WERI-Rb-1 (cell line): Measurements from ENCODE around the gene U2AF2.

Source experiments
- DNase-seq: peaks from one replicate; pipeline ENCODE4 v3.0.0-alpha.2; 2020
- H3K27ac ChIP-seq: fragments of 250-450 bp; sonication (Bioruptor Pico); 2 replicates; pipeline ENCODE4 v1.5.1; 2020; ENCODE audit warnings: mild to moderate bottlenecking, moderate library complexity
- H3K27me3 ChIP-seq: fragments of 250-450 bp; sonication (Bioruptor Pico); 2 replicates; pipeline ENCODE4 v1.5.1; 2021; ENCODE audit warnings: mild to moderate bottlenecking, low read depth, moderate library complexity; ENCODE audit not compliant: insufficient read depth, severe bottlenecking
- H3K36me3 ChIP-seq: fragments of 250-450 bp; sonication (Bioruptor Pico); 2 replicates; pipeline ENCODE4 v1.5.1; 2020; ENCODE audit warnings: mild to moderate bottlenecking, moderate library complexity
- H3K4me3 ChIP-seq: 2 replicates; pipeline ENCODE4 v1.5.1; 2011; ENCODE audit warnings: low read depth, mild to moderate bottlenecking, control low read depth, low read length
- H3K9me3 ChIP-seq: fragments of 250-450 bp; sonication (Bioruptor Pico); 2 replicates; pipeline ENCODE4 v1.5.1; 2021; ENCODE audit warnings: mild to moderate bottlenecking, moderate library complexity; ENCODE audit not compliant: severe bottlenecking
- CTCF ChIP-seq: IDR thresholded peaks from 2 replicates; pipeline ENCODE4 v1.5.1; 2011; ENCODE audit warnings: low read depth, mild to moderate bottlenecking, control low read depth, inconsistent platforms, low read length

Gene U2AF2

GRCh38 chr19:55632463-55632834 is 22.4 kb upstream of the U2AF2 start:
- TF ChIP-seq CTCF: peak; percentile 55
- H3K27ac ChIP-seq: no peak overlapping the region; the same call in 1 of the 2 replicates

GRCh38 chr19:55633861-55634260 is 21.0 kb upstream of the U2AF2 start:
- no peaks in the 10 kb centered on the region for H3K9me3 ChIP-seq
- H3K27me3 ChIP-seq: no peaks in the 10 kb centered on the region
- H3K4me3 ChIP-seq: no peak overlapping the region
- 0 out of 2 replicates have a peak, but pooled peaks cover 4% of the 10 kb centered on the region for H3K36me3 ChIP-seq
- no peak for DNase-seq
- H3K27ac ChIP-seq: no peak overlapping the region; the same call in 1 of the 2 replicates
- no peak for TF ChIP-seq CTCF

More at GRCh38 chr19:55632463-55632834, 22.4 kb upstream of the U2AF2 start:
- DNase-seq: peak; percentile 93
- no peaks in the 10 kb centered on the region for H3K9me3 ChIP-seq
- H3K4me3 ChIP-seq: no peak overlapping the region
- no peaks in the 10 kb centered on the region for H3K27me3 ChIP-seq
- no peaks in the 10 kb centered on the region for H3K36me3 ChIP-seq

DNA sequence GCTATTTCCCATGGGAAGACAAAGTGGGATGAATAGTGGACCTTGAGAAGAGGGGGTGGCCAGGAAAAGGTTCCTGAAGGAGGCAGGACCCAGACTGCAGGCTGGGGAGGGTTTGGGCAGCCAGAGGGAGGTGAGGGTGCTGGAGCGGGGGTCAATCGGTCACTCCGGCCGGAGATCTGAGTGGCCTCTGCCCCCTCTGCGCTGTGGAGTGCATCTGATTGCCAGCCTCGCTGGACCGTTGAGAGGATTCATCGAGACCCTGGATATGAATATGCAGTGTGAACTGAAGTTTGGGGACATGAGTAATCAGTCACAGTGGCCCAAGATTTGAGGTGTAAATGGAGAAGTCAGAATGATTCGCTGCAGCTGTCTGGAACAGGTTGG is 19.5 kb upstream of the U2AF2 start:
- no peak for DNase-seq

DNA sequence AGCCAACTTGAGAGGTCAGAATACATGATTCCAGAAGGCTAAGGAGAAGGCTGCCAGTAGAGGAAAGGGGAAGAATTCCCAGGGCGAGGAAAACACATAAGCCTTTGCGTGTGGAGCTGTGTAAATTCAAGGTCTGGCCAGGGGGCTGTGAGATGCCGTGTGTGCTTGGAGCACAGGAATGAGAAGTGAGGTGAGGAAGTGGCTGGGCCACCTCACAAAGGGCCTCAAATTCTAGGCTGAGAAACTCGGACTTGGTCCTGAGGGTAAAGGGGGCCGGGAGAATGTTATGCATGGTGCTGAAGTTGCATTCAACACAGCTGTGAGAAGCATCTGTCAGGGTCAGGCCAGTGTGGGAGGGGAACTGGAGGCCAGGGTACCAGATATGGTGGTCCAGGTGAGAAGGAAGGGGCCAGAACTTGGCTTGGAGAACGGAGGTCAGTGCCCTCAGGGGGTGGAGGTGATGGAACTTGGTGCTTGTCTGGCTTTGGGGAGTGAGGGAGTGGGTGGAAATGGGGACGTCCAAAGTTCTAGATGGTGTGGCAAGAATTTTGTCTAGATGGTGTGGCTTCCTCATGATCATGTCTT is 18.9 kb upstream of the U2AF2 start:
- no peak for DNase-seq
- Histone ChIP-seq H3K27ac (no peak overlapping the region), H3K36me3 (0 out of 2 replicates have a peak, but pooled peaks cover 4% of the 10 kb centered on the region), H3K4me3 (no peak overlapping the region; the same call in 1 of the 2 replicates), H3K9me3 (no peaks in the 10 kb centered on the region), H3K27me3 (no peaks in the 10 kb centered on the region)
- no peak for TF ChIP-seq CTCF

More for the DNA sequence above, 19.5 kb upstream of the U2AF2 start:
- peak overlapping the region; percentile 67 for H3K4me3 ChIP-seq
- H3K27me3 ChIP-seq: no peaks in the 10 kb centered on the region
- H3K9me3 ChIP-seq: no peaks in the 10 kb centered on the region
- H3K36me3 ChIP-seq: 0 out of 2 replicates have a peak, but pooled peaks cover 4% of the 10 kb centered on the region
- peak overlapping the region; percentile 72 for H3K27ac ChIP-seq
- no peak for TF ChIP-seq CTCF

GRCh38 chr19:55636723-55637122 is 18.1 kb upstream of the U2AF2 start:
- Histone ChIP-seq H3K27me3 (no peaks in the 10 kb centered on the region), H3K4me3 (no peak overlapping the region), H3K27ac (no peak overlapping the region), H3K9me3 (no peaks in the 10 kb centered on the region), H3K36me3 (0 out of 2 replicates have a peak, but pooled peaks cover 4% of the 10 kb centered on the region)
- no peak for TF ChIP-seq CTCF
- no peak for DNase-seq

- Histone ChIP-seq H3K4me3 (no peak overlapping the region), H3K27ac (no peak overlapping the region), H3K36me3 (0 out of 2 replicates have a peak, but pooled peaks cover 4% of the 10 kb centered on the region), H3K9me3 (no peaks in the 10 kb centered on the region), H3K27me3 (no peaks in the 10 kb centered on the region)
- no peak for TF ChIP-seq CTCF
- DNase-seq: no peak
Measured at GRCh38 chr19:55637534-55637933, 17.3 kb upstream of the U2AF2 start.
